ENCODE data around the gene PRDM11.

DNA sequence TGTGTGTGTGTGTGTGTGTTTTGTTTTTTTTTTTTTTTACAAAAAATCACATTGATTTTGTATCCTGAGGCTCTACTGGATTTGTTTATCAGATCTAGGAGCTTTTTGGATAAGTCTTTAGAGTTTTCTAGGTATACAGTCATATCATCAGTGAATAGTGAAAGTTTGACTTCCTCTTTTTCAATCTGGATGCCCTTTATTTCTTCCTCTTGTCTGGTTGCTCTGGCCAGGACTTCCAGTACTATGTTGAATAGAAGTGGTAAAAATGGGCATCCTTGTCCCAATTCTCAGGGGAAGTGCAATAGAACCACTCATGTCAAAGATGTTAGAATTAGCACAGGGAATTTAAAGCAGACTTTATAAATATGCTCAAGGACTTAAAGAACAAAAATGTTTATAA, 32.6 kb upstream of the PRDM11 start:
- TF ChIP-seq, protein P1, sequence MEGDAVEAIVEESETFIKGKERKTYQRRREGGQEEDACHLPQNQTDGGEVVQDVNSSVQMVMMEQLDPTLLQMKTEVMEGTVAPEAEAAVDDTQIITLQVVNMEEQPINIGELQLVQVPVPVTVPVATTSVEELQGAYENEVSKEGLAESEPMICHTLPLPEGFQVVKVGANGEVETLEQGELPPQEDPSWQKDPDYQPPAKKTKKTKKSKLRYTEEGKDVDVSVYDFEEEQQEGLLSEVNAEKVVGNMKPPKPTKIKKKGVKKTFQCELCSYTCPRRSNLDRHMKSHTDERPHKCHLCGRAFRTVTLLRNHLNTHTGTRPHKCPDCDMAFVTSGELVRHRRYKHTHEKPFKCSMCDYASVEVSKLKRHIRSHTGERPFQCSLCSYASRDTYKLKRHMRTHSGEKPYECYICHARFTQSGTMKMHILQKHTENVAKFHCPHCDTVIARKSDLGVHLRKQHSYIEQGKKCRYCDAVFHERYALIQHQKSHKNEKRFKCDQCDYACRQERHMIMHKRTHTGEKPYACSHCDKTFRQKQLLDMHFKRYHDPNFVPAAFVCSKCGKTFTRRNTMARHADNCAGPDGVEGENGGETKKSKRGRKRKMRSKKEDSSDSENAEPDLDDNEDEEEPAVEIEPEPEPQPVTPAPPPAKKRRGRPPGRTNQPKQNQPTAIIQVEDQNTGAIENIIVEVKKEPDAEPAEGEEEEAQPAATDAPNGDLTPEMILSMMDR (conservative IDR thresholded peaks at IDR 0.05; ENCODE audit: low read depth, low read length): no peak
- TF ChIP-seq BHLHE40 (IDR thresholded peaks at IDR 0.05; ENCODE audit: low read depth, low read length) (no peak), RFX5 (IDR thresholded peaks at IDR 0.05; ENCODE audit: low read depth, low read length) (no peak), POLR2A (IDR thresholded peaks at IDR 0.05; ENCODE audit: low read depth, low read length) (no peak), MAZ (IDR thresholded peaks at IDR 0.05; ENCODE audit: borderline replicate concordance, low read depth, low read length) (no peak)
- TF ChIP-seq, protein P2, sequence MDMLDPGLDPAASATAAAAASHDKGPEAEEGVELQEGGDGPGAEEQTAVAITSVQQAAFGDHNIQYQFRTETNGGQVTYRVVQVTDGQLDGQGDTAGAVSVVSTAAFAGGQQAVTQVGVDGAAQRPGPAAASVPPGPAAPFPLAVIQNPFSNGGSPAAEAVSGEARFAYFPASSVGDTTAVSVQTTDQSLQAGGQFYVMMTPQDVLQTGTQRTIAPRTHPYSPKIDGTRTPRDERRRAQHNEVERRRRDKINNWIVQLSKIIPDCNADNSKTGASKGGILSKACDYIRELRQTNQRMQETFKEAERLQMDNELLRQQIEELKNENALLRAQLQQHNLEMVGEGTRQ (IDR thresholded peaks at IDR 0.05; ENCODE audit: low read depth, low read length): no peak
